ENCODE results near the gene CEP89. TPM values are rescaled to one million over a fixed set of nuclear protein-coding genes. Genes with fewer than 3 reads are reported as not detected.
A peak's percentile ranks its signal among the peaks of the same experiment; 100 is the strongest.
"Not testable (repeated sequence)": the region's sequence is repeated elsewhere in the genome, so short reads cannot be mapped to it uniquely, and the experiment has no call there.

The CEP89 gene
- 7.8 TPM for polyA plus RNA-seq (2012; ENCODE audit: missing spikeins)

DNA sequence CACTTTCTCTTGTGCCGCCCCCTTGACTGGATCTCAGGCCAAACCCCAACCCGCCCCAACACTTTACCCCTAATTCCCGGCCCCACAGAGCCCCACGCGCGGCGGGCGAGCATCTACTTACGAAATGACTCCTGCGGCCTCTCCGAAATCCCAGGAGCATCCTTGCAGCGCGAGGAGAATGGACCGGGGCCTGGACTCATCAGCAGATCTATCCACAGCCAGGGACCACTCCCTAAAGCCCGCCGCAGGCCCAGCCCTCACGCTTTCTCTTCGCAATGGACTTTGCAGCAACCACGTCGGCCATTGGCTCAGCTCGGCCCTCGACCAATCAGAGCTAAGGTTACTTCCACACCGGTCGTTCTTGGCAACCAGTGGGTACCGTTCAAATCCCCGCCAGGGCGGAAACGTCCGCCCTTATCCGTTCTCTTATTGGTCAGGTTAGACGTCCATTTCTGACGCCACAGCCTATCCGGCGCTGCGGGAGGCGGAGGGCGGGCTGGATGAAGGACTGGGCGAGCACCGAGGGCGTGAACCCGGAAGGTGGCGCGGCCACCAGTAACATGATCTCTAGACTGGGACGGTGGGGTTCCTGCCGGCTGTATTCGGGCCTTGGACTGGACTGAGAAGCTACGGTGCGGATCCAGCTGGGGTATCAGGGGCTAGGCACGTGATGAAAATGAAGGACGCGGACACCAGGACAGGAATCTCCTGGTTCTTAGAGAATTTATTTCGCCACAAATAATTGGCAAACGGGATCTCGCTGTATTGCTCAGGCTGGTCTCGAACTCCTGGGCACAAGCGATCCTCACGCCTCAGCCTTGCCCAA lies at the start of gene CEP89, which contains the start of gene FAAP24:
CEP89 (minus strand) TSS at position 244 of the 826 bp plus-strand sequence; CDS start at position 160, 84 bp downstream.
FAAP24 (plus strand) TSS at position 528 of the 826 bp plus-strand sequence. CDS start 955 bp downstream, outside the sequence.
- peak; percentile 99 for FAIRE-seq
- TF ChIP-seq POLR2AphosphoS5 (IDR thresholded peaks at IDR 0.05; ENCODE audit: low read depth, low read length) (peak; percentile 86), POLR2A (IDR thresholded peaks at IDR 0.05; ENCODE audit: low read depth, low read length) (peak; percentile 86), TAF1 (IDR thresholded peaks at IDR 0.05; ENCODE audit: borderline replicate concordance, low read depth, low read length) (no peak)
- DNase-seq (ENCODE audit: insufficient read length) = peak; percentile 93

DNA sequence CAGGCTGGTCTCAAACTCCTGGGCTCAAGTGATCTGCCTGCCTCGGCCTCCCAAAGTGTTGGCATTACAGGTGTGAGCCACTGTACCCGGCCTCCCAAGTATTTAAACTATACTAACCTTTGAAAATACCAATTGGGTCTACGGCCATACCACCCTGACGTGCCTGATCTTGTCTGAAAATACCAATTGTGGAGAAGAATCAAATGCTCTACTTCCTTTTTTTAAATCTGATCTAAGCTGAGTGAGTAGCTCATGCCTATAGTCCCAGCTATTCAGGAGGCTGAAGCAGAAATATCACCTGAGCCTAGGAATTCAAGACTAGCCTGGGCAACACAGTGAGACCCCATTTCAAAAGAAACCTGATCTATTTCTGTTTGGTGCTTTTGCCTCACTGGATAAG lies 39.1 kb upstream of the CEP89 start:
- not testable (repeated sequence) for FAIRE-seq; DNase-seq (ENCODE audit: insufficient read length)

DNA sequence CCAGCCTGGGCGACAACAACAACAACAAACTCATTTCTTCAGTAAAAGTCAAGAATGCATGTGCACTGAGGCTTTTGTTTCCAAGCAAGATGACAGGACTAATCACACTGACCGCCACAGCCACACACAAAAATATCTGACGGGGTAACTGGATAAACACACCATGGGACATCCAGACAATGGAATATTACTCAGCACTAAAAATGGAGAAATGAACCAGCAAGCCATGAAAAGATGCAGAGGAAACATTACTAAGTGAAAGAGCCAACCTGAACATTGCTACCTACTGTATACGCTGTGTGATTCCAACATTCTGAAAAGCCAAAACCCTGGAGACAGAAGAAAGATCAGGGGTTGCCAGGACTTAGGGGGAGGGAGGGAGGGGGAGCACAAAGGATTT lies 37.0 kb upstream of the CEP89 start:
- TF ChIP-seq POLR2AphosphoS5 (IDR thresholded peaks at IDR 0.05; ENCODE audit: low read depth, low read length) (no peak), POLR2A (IDR thresholded peaks at IDR 0.05; ENCODE audit: low read depth, low read length) (no peak), TAF1 (IDR thresholded peaks at IDR 0.05; ENCODE audit: borderline replicate concordance, low read depth, low read length) (no peak)
- no peak for DNase-seq (ENCODE audit: insufficient read length)
- no peak for FAIRE-seq

GRCh38 chr19:33005440-33005839 lies 33.7 kb upstream of the CEP89 start:
- FAIRE-seq (no peak), DNase-seq (ENCODE audit: insufficient read length) (no peak)
- TF ChIP-seq TAF1 (IDR thresholded peaks at IDR 0.05; ENCODE audit: borderline replicate concordance, low read depth, low read length) (no peak), POLR2A (IDR thresholded peaks at IDR 0.05; ENCODE audit: low read depth, low read length) (no peak), POLR2AphosphoS5 (IDR thresholded peaks at IDR 0.05; ENCODE audit: low read depth, low read length) (no peak)

GRCh38 chr19:33003424-33004024 lies 31.8 kb upstream of the CEP89 start:
- not testable (repeated sequence) for DNase-seq (ENCODE audit: insufficient read length); FAIRE-seq

DNA sequence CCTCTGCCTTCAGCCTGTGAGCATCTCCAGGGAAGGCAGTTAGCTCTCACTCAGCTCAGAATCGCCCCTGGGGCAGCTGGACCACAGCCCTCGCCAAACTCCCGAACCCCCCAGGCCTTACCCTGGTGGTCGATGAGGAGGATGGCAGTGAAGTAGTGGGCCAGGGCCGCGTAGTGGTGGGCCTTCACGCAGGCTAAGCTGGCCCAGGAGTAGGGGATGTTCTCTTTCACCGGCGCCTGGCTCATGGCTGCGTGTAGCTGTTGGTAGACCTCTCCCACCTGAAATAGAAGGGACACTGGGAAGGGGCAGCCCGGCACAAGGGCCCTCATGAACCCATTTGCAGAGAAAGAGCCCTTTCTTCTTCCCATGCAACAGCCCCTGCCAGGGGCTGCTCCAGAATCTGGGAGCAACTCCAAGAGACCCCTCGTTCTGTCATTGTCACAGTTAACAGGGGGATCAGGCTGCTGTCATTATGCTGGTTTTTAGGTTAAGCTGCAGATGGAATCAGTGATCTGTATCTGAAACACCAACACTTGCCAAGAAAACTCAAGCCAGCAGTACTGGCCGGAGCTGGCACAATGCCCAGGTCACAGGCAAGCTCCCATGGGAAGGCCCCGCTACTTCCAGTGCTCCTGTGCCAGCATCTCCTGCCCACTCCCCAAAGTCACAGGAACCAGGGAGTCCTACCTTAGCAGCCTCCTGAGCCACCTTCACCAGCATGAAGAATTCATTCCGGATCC lies 30.5 kb upstream of the CEP89 start:
- DNase-seq (ENCODE audit: insufficient read length); FAIRE-seq: not testable (repeated sequence)

DNA sequence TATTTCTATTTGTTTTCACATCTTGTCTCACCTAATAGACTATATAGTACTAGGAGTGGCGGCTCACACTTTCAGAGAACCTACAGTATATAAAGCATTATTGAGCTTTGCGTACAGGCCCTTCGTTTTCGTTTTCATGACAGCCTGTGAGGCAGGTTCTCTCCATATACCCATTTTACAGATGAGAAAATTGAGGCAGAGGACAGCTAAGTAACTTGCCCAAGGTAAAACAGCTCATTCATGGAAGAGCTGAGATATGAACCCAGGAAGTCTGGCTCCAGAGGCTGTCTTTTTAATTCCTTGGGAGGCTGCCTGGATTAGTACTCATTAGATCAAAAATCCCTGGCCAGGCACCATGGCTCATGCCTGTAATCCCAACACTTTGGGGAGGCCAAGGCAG lies 29.2 kb upstream of the CEP89 start:
- DNase-seq (ENCODE audit: insufficient read length) (no peak), FAIRE-seq (no peak)
- TF ChIP-seq POLR2AphosphoS5 (IDR thresholded peaks at IDR 0.05; ENCODE audit: low read depth, low read length) = no peak
- TF ChIP-seq TAF1 (IDR thresholded peaks at IDR 0.05; ENCODE audit: borderline replicate concordance, low read depth, low read length) = no peak
- TF ChIP-seq POLR2A (IDR thresholded peaks at IDR 0.05; ENCODE audit: low read depth, low read length) = no peak

DNA sequence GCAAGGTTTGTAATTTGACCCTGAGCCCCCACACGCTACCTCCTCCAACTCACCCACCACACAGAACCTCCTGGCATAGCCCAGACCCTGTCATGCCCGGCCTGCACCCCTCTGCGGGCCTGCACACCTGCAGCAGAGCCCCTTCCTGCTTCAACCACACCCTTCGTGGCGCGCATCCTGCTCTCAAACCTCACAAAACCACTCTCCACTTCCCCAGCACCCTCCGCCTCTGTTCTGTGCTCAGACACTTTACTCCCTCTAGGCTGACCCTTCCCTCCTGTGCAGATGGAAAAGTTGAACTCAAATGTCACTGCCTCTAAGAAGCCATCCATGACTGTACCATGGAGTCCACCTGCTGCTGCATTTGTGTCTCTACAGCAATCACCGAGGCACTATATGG lies 28.8 kb upstream of the CEP89 start:
- FAIRE-seq (no peak), DNase-seq (ENCODE audit: insufficient read length) (no peak)
- TF ChIP-seq TAF1 (IDR thresholded peaks at IDR 0.05; ENCODE audit: borderline replicate concordance, low read depth, low read length) = no peak
- TF ChIP-seq POLR2AphosphoS5 (IDR thresholded peaks at IDR 0.05; ENCODE audit: low read depth, low read length) = no peak
- no peak for TF ChIP-seq POLR2A (IDR thresholded peaks at IDR 0.05; ENCODE audit: low read depth, low read length)

DNA sequence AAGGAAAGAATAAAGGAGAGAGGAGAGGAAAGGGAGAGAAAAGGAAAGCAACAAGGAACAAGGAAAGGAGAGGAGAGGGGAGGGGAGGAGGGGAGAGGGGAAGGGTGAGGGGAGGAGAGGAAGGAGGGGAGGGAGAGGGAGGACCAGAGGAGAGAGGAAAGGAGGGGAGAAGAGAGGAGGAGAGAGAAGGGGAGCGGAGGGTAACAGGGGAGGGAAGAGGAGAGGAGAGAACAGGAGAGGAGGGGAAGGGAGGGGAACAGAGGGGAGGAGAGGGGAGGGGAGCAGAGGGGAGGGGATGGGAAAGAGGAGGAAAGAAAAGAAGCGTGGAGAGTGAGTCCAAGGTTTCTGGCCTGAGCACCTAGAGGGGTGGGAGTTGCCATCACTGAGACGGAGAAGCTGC lies 27.0 kb upstream of the CEP89 start:
- no peak for TF ChIP-seq POLR2A (IDR thresholded peaks at IDR 0.05; ENCODE audit: low read depth, low read length)
- TF ChIP-seq POLR2AphosphoS5 (IDR thresholded peaks at IDR 0.05; ENCODE audit: low read depth, low read length) = no peak
- TF ChIP-seq TAF1 (IDR thresholded peaks at IDR 0.05; ENCODE audit: borderline replicate concordance, low read depth, low read length) = no peak
- DNase-seq (ENCODE audit: insufficient read length) = no peak
- FAIRE-seq = no peak

DNA sequence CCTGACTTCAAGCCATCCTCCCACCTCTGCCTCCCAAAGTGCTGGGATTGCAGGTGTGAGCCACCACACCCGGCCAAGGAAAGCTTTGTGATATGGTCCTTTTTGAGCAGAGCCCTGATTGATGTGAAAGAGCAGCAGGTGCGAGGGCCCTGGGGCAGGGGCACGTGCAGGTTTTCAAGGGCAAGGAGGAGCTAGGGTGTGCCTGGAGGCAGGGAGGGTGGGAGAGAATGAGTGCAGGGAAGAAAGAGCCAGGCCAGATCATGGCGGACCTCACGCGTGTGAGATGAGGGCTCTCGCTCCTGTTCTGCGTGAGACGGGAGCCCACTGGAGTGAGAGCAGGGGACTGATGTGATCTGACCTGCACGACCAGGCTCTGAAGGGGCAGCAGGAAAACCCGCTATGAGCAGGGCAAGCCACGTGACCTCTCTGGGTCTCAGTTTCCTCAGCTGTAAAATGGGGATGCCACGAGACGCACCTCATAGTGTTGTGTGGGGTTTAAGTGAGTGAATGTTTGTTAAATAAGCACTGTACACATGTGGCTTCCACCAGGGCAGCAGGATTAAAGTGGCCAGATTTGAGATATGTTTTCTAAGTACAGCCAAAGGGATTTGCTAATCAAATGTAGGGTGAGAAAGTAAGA lies 26.1 kb upstream of the CEP89 start:
- TF ChIP-seq POLR2A (IDR thresholded peaks at IDR 0.05; ENCODE audit: low read depth, low read length) (no peak), POLR2AphosphoS5 (IDR thresholded peaks at IDR 0.05; ENCODE audit: low read depth, low read length) (no peak), TAF1 (IDR thresholded peaks at IDR 0.05; ENCODE audit: borderline replicate concordance, low read depth, low read length) (no peak)
- no peak for DNase-seq (ENCODE audit: insufficient read length)
- FAIRE-seq = no peak

DNA sequence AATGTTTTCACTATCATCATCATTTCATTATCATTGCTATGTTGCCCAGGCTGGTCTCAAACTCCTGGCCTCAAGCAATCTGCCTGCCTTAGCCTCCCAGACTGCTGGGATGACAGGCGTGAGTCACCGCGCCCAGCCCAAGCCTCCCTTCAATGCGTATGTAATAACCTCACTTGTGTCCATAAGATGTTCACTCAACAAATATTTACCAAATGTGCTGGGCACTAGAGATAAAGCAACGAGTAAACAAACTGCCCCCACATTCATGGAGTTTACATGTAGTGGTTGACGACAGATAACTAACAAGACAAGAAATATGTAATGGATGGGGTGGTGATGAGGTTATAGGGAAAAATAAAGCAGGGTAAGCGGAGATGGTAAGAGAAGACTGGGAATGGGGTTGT lies 25.3 kb upstream of the CEP89 start:
- DNase-seq (ENCODE audit: insufficient read length); FAIRE-seq: not testable (repeated sequence)

DNA sequence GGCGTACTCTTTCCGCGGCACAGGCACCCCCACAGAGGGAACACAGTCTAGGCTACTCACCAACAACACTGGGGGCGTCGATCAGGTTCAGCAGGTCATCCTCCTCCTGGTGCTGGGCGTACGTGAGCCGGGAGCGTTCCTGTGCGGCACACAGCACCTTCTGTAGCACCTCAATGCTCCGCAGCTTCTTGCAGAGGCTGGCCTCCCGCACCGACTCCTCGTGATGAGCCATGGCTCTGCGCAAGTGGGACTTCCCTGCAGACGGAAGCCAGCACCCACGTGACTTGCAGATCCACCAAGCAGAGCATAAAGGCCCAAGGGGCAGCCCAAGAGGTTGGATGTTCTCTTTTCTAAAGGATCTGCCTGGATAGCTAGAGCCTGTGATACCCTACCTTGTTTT lies 24.2 kb upstream of the CEP89 start:
- FAIRE-seq; DNase-seq (ENCODE audit: insufficient read length): not testable (repeated sequence)

Measured in GM12892 (cell line).